ENCODE results near the gene LRRC27.

The LRRC27 gene

DNA sequence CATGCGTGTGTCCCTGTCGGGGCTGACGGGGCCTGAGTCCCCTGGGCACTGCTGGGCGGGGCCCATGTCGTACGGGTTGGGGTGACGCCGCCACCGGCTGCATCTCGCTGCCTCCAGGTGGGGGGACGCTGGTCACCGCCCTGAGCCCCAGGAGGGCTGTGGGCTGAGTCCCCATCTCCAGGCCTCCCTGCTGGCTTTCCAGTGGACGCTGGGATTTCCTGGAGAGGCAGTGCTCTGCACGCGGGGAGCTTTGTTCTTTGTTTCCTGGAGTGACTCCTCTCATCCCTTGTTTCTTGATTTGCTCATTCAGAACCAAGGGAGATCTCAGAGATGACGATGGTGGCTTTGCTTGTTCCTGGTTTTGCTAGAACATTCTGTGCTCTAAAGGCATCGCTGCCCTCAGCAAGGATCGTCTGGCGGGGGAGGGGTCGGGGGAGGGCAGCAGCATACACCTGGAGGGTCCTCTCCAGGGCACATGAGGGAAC lies 86.0 kb downstream of the LRRC27 start:
- DNase-seq, result no peak

DNA sequence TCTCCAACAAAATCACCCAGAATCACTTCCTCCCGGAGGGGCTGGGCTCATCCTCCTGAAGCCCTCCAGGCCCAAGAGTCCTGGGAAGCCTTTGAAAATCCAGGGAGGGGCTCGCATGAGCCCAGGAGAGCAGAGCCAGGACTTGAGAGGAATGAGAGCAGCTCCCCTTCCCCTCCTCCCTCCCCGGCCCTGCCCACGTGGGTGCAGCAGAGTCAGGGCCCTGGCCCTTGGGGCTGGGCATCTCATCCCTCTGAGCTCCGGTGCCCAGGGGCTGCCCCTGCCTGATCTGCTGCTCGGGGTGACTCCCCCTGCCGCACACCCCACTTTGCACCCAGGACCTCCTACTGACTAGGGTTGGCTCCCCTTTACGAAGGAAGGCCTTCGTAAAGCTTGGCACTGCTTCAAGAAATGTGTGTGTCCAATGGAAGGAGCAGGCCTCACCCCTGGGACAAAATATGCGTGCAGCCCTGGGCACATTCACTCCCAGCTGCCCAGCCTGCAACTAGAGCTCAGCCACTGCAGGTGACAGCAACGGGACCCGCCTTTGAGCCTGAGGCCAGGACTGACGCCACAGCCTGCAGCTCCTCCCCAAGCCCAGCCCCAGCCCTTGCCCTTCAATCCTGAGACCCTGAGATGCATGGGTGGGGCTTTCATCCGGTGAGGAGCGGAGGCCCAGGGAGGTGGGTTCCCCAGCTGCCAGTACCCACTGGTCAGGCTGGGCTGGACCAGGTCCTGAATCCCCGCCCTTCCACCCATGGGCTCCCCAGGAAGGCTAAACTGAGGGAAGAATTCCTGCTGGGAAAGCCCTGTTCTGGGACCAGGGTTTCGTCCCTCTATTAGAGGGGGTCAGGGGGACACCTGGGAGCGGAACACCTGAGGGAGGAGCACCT lies 86.8 kb downstream of the LRRC27 start:
- no peak for DNase-seq

DNA sequence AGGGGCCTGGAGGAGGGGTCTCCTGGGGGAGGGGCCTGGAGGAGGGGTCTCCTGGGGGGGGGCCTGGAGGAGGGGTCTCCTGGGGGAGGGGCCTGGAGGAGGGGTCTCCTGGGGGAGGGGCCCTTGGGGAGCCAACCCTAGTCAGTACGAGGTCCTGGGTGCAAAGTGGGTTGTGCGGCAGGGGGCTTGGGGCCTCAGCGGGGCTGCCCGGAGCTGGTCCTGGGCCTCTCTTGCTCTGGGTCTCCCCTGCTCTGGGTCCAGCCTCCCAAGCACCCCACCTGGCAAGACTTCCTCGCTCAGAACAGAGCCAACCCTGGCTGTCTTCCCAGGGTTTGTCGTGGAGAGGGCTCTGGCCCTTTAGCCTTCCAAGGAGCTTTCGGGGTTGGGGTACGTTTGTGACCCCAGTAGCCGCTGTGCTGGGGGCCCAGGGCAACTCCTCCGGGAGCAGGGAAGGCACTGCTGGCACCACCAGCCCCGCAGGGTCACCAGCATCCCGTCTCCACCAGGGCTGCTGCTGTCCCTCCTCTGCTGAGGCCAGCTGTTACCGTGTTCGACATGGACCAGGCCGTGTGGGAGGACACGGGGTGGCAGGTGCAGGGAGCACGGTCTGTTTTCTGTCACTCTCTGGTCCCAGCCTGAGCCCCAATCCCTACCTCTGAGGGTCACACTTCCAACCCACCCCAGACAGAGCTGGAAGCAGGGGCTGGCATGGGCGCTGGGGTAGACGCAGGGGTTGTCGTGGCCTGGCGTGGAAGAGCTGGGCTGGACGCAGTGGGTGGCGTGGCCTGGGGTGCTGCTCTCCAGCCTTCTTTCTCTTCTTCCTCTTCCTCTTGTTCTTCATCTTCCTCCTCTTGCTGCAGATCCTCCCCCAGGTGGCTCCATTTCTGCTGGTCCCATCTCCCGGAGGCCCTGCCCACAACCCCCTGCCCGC lies 87.8 kb downstream of the LRRC27 start:
- DNase-seq, result no peak

DNA sequence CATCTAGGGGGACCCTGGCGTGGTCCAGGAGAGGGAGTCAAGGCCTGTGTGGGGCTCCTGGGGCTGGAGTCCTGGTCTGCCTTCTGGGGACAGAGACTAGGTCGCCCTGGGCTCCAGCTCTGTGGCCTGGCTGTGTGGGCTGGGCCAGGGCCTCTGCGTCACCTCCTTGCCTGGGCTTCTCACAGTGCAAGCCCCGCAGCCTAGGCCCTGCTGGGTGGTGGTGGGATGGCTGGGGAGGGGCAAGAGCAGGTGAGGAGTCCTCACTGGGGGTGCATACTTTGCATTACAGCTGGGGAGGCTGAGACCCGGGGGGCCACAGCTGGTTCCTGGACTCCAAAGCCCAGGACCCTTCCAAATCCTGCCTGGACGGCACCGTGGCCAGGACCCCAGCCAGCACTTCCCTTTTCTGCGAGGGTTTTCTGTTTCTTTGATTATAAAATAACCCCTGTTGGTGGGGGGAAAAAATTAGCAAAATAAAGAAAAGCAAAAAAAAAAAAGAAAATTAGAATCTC lies 88.5 kb downstream of the LRRC27 start:
- DNase-seq, result no peak

DNA sequence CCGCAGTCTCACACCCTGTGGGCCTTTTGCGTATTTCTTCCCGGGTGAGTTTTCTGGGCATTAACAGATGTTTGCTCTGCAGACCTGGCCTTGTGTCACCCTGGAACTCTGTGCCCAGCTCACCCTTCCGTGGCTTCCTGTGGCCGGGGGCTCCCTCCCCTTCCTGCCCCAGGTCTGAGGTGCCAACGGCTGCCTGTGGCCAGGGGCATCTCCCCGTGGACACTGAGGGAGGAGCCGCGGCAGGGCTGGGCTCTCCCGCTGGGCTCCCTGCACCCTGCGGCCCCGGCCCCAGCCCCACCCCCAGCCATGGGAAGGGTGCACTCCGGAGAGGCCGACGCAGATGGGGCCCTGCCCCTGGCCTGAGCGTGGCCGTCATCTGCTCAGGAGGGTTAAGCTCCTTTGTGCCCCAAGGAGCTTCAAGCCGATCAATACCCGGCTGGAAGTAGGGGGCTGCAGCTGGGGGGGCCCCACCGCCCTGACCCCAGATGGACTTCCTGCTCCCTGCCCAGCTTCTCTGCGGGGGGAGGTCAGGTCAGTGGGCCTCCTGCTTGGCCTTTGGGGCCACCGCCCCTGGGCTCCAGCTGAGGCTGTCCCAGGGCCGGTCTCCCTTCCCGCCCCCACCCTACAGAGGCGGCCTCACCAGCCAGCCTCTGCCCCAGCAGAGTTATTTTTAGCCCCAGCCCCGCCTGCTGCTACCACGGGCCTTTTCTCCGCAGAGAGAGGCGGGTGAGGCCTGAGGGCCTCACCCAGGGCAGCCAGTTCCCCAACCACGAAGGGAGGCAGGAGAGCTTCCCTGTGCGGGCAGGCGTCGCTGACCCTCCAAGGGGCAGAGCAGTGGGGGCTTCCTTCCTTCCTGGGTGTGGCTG lies 89.2 kb downstream of the LRRC27 start:
- DNase-seq, result no peak

DNA sequence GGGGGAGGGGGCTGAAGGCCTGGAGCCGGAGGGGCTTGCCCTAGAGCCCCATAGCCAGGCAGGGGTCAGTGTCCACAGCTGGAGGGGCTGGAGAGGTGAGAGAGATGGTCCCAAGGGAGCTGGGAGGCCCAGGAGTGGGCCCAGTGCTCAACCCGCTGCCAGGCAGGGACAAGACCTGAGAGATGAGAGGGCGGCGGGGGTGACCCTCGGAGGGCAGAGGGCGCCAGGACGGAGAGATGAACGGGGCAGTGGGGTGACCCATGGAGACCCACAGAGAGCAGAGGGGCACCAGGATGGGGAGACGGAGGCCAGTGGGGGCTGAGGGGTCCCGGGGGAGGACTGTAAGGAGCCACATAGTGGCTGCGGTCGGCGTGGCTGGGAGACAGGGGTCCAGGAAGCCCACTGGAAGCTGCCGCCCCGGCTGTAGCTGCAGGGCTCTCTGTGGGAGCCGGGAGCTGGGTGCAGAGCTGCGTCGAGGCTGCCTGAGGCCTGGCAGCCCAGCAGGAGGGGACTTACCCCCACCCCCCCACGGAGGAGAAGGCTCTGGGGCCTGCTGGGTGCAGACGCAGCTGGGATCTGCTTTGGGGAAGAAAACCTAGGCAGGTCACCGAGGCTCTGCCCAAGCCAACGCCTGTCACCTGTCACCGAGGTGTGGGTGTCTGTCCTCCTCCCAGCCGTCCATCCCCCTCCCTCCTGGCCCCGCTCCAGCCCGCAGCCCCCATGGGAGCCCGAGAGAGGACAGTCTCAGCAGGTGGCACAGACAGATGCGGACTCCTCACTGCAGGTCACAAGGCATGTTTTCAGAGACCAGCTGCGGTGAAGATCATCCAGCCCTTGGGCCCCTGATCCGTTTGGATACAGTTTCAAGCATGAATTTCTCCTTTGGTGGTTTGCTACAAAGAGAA lies 90.1 kb downstream of the LRRC27 start:
- DNase-seq, result no peak

DNA sequence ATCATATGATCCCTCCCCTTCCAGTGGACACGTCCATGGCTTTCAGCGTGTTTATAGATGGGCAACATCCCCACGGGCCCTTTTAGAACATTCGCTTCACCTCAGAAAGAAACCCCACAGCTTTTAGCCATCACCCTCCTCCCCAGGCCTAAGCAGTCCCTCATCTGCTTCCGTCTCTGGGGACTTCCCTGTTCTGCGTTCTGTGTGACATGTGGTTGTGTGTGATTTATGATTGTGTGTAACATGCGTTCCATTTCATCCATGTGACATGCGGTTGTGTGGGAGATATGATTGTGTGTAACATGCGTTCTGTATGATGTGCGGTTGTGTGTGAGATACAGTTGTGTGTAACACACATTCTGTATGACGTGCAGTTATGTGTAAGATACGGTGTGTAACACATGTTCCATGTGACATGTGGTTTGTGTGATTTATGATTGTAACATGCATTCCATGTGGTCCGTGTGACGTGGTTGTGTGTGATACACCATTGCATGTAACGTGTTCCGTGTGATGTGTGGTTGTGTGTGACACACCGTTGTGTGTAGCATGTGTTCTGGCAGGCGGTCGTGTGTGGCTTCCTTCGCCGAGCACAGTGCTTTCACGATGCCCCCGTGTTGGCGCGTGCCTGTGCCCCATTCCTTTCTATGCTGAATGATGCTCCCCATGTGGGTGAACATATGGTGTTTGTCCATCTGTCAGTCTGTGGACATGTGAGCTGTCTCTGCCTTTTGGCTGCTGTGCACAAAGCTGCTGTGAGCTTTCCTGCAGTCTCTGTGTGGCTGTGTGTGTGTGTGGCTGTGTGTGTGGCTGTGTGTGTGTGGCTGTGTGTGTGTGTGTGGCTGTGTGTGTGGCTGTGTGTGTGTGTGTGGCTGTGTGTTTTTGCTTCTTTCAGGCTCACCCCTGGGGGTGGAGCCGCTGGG lies 91.2 kb downstream of the LRRC27 start:
- DNase-seq, result peak; percentile 55

DNA sequence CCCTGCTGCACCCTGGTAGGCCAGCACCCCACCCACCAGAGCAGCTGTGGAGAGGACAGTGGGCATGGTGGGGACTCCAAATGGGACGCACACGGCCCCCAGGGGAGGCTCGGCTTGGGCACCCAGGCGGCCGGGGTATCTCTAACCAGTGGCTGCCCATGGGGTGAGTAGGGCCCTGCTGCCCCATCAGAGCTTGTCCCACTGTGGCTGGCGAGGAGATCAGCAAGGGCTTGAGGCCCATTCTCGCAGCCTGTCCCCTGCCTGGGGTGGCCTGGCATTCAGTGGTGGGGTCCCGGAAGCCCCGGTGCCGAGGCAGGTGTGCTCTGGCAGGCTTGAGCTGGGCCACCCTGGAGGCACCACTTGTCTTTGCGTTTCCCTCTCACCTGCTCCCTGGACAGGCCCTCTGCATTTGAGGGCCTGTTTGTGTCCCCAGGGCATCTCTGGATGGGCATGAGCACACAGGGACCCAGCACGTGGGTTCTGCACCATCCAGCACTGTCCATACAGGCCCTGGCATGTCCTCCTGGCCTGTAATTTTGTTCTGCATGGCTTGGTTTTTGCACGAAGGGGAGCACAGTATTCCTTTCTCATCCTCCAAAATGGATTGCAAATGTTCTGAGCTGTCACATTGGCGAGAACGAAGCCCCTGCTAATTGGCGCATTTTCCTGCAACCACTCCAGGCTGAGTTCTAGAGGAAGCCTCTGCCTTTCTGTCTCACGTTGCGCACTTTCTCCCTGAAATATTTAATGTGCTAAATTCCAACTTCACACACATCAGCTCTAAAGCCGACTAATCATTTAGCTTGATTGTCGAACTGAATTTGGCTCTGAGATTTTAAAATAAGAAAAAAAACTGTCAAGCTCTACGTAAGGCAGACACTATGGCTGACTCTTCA lies 92.2 kb downstream of the LRRC27 start:
- DNase-seq, result no peak

DNA sequence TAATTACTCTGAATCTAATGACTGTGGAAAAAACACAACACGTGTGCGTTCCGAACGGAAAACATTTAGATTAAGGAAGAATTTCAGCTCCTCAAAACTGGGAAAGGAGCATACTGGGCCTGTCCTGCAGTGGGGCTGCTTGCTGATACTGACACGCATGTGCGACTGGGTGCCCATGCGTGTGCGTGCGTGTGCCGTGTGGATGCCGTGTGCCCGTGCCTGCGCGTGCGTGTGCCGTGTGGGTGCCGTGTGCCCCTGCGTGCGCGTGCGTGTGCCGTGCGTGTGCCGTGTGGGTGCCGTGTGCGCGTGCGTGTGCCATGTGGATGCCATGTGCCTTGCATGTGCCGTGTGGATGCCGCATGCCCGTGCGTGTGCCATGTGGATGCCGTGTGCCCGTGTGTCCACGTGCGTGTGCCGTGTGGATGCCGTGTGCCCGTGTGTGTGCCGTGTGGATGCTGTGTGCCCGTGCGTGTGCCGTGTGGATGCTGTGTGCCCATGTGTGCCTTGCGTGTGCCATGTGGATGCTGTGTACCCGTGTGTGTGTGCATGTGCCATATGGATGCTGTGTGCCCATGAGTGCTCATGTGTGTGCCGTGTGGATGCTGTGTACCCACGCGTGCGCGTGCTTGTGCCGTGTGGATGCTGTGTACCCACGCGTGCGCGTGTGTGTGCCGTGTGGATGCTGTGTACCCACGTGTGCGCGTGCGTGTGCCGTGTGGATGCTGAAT lies 93.2 kb downstream of the LRRC27 start:
- no peak for DNase-seq

DNA sequence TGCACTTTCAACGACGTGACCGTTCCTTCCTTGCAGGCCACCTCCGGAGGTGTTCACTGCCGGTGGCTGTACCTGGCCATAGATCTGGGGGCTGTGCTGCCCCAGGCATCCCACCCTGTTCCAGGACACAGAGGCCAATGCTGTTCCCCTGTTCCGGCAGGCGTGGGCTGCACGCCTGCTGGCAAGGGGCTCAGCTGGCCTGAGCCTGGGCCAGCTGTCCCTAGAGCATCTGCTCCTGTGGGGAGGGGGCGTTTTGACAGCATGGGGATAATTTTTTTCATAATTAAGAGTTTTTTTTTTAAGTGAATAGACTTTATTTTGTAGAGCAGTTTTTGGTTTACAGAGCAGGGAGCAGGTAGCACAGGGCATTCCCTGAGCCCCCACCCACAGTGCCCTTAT lies 93.8 kb downstream of the LRRC27 start:
- no peak for DNase-seq

DNA sequence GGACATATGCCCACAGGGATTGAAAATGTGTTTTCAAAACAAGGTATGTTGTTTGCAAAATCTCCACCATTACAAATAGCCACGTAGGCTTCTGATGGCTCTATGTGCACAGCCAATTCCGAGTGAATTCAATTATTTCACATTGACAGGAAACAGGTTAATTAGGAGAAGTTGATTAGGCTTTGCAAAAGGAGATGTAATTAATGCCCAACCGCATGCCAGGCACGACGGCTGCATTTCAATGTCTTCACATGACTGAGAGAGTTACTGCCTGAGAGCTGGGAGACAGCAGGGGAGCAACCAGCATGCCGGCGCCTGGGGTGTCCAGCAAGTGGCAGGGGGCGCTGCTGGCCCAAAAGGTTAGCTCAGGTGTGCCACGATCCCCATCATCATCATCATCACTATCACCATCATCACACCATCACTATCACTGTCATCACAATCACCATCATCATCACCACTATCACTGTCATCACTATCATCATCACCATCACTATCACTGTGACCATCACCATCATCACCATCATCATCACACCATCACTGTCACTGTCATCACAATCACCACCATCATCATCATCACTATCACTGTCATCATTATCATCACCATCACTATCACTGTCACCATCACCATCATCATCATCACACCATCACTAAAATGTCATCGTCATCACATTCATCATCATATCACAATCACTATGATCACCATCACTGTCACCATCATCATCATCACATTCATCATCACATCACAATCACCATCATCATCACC lies 95.2 kb downstream of the LRRC27 start:
- DNase-seq, result no peak

DNA sequence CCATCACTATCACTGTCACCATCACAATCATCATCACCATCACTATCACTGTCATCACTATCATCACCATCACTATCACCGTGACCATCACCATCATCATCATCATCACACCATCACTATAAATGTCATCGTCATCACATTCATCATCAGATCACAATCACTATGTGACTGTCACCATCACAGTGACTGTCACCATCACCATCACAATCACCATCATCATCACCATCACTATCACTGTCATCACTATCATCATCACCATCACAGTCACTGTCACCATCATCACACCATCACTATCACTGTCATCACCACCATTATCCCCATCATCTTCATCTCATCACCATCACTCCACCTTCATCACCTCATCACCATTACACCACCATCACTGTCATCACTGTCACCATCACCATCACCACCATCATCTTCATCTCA lies 96.0 kb downstream of the LRRC27 start:
- DNase-seq, result no peak

DNA sequence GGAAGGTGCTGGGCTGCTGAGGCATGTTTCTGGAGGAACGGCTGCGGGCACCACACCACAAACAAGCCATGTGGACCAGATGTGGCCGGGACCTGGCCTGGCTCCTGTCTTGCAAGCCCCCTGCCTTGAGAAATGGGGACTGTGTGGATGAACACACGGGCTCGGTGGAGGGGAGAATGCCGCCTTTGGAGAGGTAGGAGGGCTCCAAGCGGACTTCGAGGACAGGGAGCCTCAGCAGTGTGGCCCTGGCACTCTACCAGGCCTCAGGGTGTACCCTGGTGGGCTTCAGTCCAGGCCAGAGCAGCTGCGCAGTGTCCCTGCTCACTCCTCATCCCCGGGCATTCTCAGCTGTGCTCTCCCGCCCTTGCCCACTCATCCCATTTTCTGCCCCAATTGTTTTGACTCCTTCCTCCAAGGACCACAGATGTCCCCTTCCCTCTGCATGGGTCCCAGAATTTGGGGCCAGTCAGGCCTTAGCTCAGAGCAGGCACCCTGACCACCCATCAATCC lies 96.5 kb downstream of the LRRC27 start:
- DNase-seq, result no peak
